ENCODE measurements around the gene SLC1A3.

- TF ChIP-seq, protein P1, sequence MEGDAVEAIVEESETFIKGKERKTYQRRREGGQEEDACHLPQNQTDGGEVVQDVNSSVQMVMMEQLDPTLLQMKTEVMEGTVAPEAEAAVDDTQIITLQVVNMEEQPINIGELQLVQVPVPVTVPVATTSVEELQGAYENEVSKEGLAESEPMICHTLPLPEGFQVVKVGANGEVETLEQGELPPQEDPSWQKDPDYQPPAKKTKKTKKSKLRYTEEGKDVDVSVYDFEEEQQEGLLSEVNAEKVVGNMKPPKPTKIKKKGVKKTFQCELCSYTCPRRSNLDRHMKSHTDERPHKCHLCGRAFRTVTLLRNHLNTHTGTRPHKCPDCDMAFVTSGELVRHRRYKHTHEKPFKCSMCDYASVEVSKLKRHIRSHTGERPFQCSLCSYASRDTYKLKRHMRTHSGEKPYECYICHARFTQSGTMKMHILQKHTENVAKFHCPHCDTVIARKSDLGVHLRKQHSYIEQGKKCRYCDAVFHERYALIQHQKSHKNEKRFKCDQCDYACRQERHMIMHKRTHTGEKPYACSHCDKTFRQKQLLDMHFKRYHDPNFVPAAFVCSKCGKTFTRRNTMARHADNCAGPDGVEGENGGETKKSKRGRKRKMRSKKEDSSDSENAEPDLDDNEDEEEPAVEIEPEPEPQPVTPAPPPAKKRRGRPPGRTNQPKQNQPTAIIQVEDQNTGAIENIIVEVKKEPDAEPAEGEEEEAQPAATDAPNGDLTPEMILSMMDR (conservative IDR thresholded peaks at IDR 0.05 in 1 of 2, IDR thresholded peaks at IDR 0.05 in 1 of 2; ENCODE audit: low read depth in 1 of 2, low read length in 2 of 2), result no peak
- TF ChIP-seq EZH2 (IDR thresholded peaks at IDR 0.05; ENCODE audit: low read length, missing control alignments), result no peak
Observed at GRCh38 chr5:36665628-36666027, 59.2 kb downstream of the SLC1A3 start.

Measured in fibroblast of lung (primary cell).